ENCODE data around the gene NCKAP5. TPM values are rescaled to one million over a fixed set of nuclear protein-coding genes. Genes with fewer than 3 reads are reported as not detected.
A peak's percentile ranks its signal among the peaks of the same experiment; 100 is the strongest.

Gene NCKAP5
- total RNA-seq, 1 donor from 2014 or later: 0.26 TPM

GRCh38 chr2:133588144-133588543 is 19.9 kb upstream of the NCKAP5 start:
- DNase-seq (ENCODE audit: low read depth) (no peak), FAIRE-seq (no peak)
- no peaks in the 10 kb centered on the region for H3K36me3 ChIP-seq (ENCODE audit: control insufficient read depth, insufficient read depth, low read length)
- TF ChIP-seq CTCF (IDR thresholded peaks at IDR 0.05; ENCODE audit: insufficient read depth, low read length, severe bottlenecking): no peak
- H3K4me3 ChIP-seq (ENCODE audit: low read depth, low read length): no peak overlapping the region
- no peaks in the 10 kb centered on the region for H3K27me3 ChIP-seq (ENCODE audit: control insufficient read depth, insufficient read depth, low read length)

GRCh38 chr2:133586978-133587377 is 18.7 kb upstream of the NCKAP5 start:
- H3K27me3 ChIP-seq (ENCODE audit: control insufficient read depth, insufficient read depth, low read length): no peaks in the 10 kb centered on the region
- FAIRE-seq (peak; percentile 90), DNase-seq (ENCODE audit: low read depth) (peak; percentile 79)
- H3K4me3 ChIP-seq (ENCODE audit: low read depth, low read length): no peak overlapping the region
- no peak for TF ChIP-seq CTCF (IDR thresholded peaks at IDR 0.05; ENCODE audit: insufficient read depth, low read length, severe bottlenecking)
- no peaks in the 10 kb centered on the region for H3K36me3 ChIP-seq (ENCODE audit: control insufficient read depth, insufficient read depth, low read length)

- no peaks in the 10 kb centered on the region for H3K36me3 ChIP-seq (ENCODE audit: control insufficient read depth, insufficient read depth, low read length)
- no peaks in the 10 kb centered on the region for H3K27me3 ChIP-seq (ENCODE audit: control insufficient read depth, insufficient read depth, low read length)
- DNase-seq (ENCODE audit: low read depth) (no peak), FAIRE-seq (no peak)
- no peak overlapping the region for H3K4me3 ChIP-seq (ENCODE audit: low read depth, low read length)
- TF ChIP-seq CTCF (IDR thresholded peaks at IDR 0.05; ENCODE audit: insufficient read depth, low read length, severe bottlenecking): peak; percentile 19
These were observed 12.9 kb upstream of the NCKAP5 start for GRCh38 chr2:133581010-133581760.

- FAIRE-seq (peak; percentile 86), DNase-seq (ENCODE audit: low read depth) (peak; percentile 98)
- Histone ChIP-seq H3K27me3 (ENCODE audit: control insufficient read depth, insufficient read depth, low read length) (no peaks in the 10 kb centered on the region), H3K4me3 (ENCODE audit: low read depth, low read length) (no peak overlapping the region), H3K36me3 (ENCODE audit: control insufficient read depth, insufficient read depth, low read length) (no peaks in the 10 kb centered on the region)
- no peak for TF ChIP-seq CTCF (IDR thresholded peaks at IDR 0.05; ENCODE audit: insufficient read depth, low read length, severe bottlenecking)
These were observed 11.0 kb upstream of the NCKAP5 start for GRCh38 chr2:133579274-133579673.

- DNase-seq (ENCODE audit: low read depth) (no peak), FAIRE-seq (no peak)
- Histone ChIP-seq H3K4me3 (ENCODE audit: low read depth, low read length) (no peak overlapping the region), H3K27me3 (ENCODE audit: control insufficient read depth, insufficient read depth, low read length) (no peaks in the 10 kb centered on the region), H3K36me3 (ENCODE audit: control insufficient read depth, insufficient read depth, low read length) (no peaks in the 10 kb centered on the region)
- no peak for TF ChIP-seq CTCF (IDR thresholded peaks at IDR 0.05; ENCODE audit: insufficient read depth, low read length, severe bottlenecking)
These were observed 8.5 kb upstream of the NCKAP5 start for GRCh38 chr2:133576714-133577113.

- no peak for TF ChIP-seq CTCF (IDR thresholded peaks at IDR 0.05; ENCODE audit: insufficient read depth, low read length, severe bottlenecking)
- no peak for DNase-seq (ENCODE audit: low read depth)
- no peak for FAIRE-seq
- H3K4me3 ChIP-seq (ENCODE audit: low read depth, low read length): no peak overlapping the region
- no peaks in the 10 kb centered on the region for H3K36me3 ChIP-seq (ENCODE audit: control insufficient read depth, insufficient read depth, low read length)
- no peaks in the 10 kb centered on the region for H3K27me3 ChIP-seq (ENCODE audit: control insufficient read depth, insufficient read depth, low read length)
These were observed 6.4 kb upstream of the NCKAP5 start for GRCh38 chr2:133574620-133575019.

Data from bronchial epithelial cell (primary cell).